HepG2 (cell line): ENCODE data around the gene INPP1. TPM values are rescaled to one million over a fixed set of nuclear protein-coding genes. Genes with fewer than 3 reads are reported as not detected.

Source experiments
- ATAC-seq: fragments of 200-7000 bp; cut with Tn5 transposase; 3 replicates; pipeline ENCODE4 v1.9.1; 2020; ENCODE audit warnings: mild to moderate bottlenecking, moderate library complexity
- BruUV-seq: library from RNA; stranded (reverse); fragments of 400-500 nt; replicated peaks from 2 replicates; lab custom pipeline; 2021; lab: Mats Ljungman, UMichigan
- CTCF ChIA-PET: fragments of 300-600 bp; formaldehyde crosslinking; extraction: SDS; loops from one replicate; lab custom pipeline; 2021; ENCODE audit warnings: low total read pairs, inconsistent platforms, low intra/inter-chr PET ratio; lab: Yijun Ruan, JAX
- POLR2A ChIA-PET: fragments of 350-600 bp; sonication (Branson Sonifier 250); formaldehyde crosslinking; loops from one replicate; lab custom pipeline; 2020; ENCODE audit warnings: antibody characterized with exemption, inconsistent platforms; lab: Yijun Ruan, JAX
- DNase-seq: peaks from one replicate; pipeline ENCODE4 v3.0.0-alpha.2; 2015; ENCODE audit warnings: low spot score
- FAIRE-seq: peaks from 3 replicates; lab custom pipeline; 2011; peaks lifted over from hg19 to GRCh38; lab: Jason Lieb, UNC
- H2AFZ ChIP-seq: one replicate; pipeline ENCODE4 v1.6.1; 2011; ENCODE audit warnings: low read length, inconsistent platforms
- H3K27ac ChIP-seq: fragments of 300-600 bp; 3 replicates; pipeline ENCODE4 v1.8.0; 2011; ENCODE audit warnings: mixed run types, mild to moderate bottlenecking, mixed read lengths, low read length, inconsistent platforms; ENCODE audit not compliant: insufficient read depth; ENCODE audit errors: extremely low read length
- H3K27me3 ChIP-seq, 2 experiments: fragments of 200-600 bp in 1 of 2; 2 replicates in 1 of 2; 3 replicates in 1 of 2; pipeline versions ENCODE4 v1.6.0 to v1.8.0; 2011; ENCODE audit warnings: low read length in 2 of 2, mild to moderate bottlenecking in 2 of 2, moderate library complexity in 2 of 2, inconsistent platforms in 1 of 2; ENCODE audit not compliant: insufficient read depth in 2 of 2, control insufficient read depth in 1 of 2
- H3K36me3 ChIP-seq, 2 experiments: fragments of 200-600 bp in 1 of 2; replicated peaks in 1 of 2; 2 replicates in 1 of 2; 3 replicates in 1 of 2; pipeline versions ENCODE4 v1.5.1 to v1.8.0; 2011; ENCODE audit warnings: low read length in 2 of 2, inconsistent platforms in 1 of 2; ENCODE audit not compliant: insufficient read depth in 2 of 2, control insufficient read depth in 1 of 2
- H3K4me1 ChIP-seq: 2 replicates; pipeline ENCODE4 v1.5.1; 2012; ENCODE audit warnings: low read length, inconsistent platforms; ENCODE audit not compliant: insufficient read depth
- H3K4me2 ChIP-seq: 2 replicates; pipeline ENCODE4 v1.6.0; 2011; ENCODE audit warnings: low read depth, low read length, inconsistent platforms
- H3K4me3 ChIP-seq, 3 experiments: fragments of 200-600 bp in 1 of 3; sonication (generic), shearing (Covaris generic) in 1 of 3; replicated peaks in 1 of 3; 2 replicates each; pipeline ENCODE4 v1.5.1; 2011 to 2016; ENCODE audit warnings: low read length in 3 of 3, inconsistent platforms in 2 of 3, low read depth in 2 of 3, mild to moderate bottlenecking in 2 of 3, control low read depth in 1 of 3, mixed read lengths in 1 of 3; ENCODE audit not compliant: insufficient read depth in 1 of 3
- H3K79me2 ChIP-seq: one replicate; pipeline ENCODE4 v1.6.1; 2011; ENCODE audit warnings: low read length, inconsistent platforms; ENCODE audit not compliant: insufficient read depth
- H3K9ac ChIP-seq: 2 replicates; pipeline ENCODE4 v1.6.0; 2011; ENCODE audit warnings: mild to moderate bottlenecking, low read depth, low read length, inconsistent platforms; ENCODE audit not compliant: insufficient read depth
- H3K9me3 ChIP-seq: 2 replicates; pipeline ENCODE4 v1.5.1; 2012; ENCODE audit warnings: mild to moderate bottlenecking, low read length
- H4K20me1 ChIP-seq: 2 replicates; pipeline ENCODE4 v1.6.0; 2011; ENCODE audit warnings: inconsistent platforms, mild to moderate bottlenecking, low read length, moderate library complexity; ENCODE audit not compliant: insufficient read depth
- FOSL2 ChIP-seq: sonication (generic); formaldehyde crosslinking; IDR thresholded peaks from 2 replicates; pipeline ENCODE4 v1.4.0; 2020; ENCODE audit warnings: missing genetic modification reagents
- GPBP1L1 ChIP-seq: sonication (generic); formaldehyde crosslinking; IDR thresholded peaks from 2 replicates; pipeline ENCODE4 v1.5.0; 2020; ENCODE audit warnings: mild to moderate bottlenecking, missing genetic modification reagents
- KLF6 ChIP-seq: IDR thresholded peaks from 2 replicates; pipeline ENCODE4 v1.8.0; 2016; ENCODE audit warnings: missing biosample characterization, missing genetic modification reagents
- SKI ChIP-seq: fragments of 450-650 bp; IDR thresholded peaks from one replicate; pipeline ENCODE4 v1.6.1; 2018; ENCODE audit warnings: mild to moderate bottlenecking; ENCODE audit not compliant: partially characterized antibody
- SMARCC2 ChIP-seq: fragments of 450-650 bp; IDR thresholded peaks from 2 replicates; pipeline ENCODE4 v1.6.1; 2017; ENCODE audit warnings: antibody characterized with exemption, mild to moderate bottlenecking
- SNRNP70 ChIP-seq: fragments of 200-400 bp; formaldehyde crosslinking; IDR thresholded peaks from 2 replicates; pipeline ENCODE4 v1.6.1; 2017; ENCODE audit warnings: mild to moderate bottlenecking, low read depth, low read length, moderate library complexity
- ZBTB8A ChIP-seq: sonication (generic); formaldehyde crosslinking; IDR thresholded peaks from 2 replicates; pipeline ENCODE4 v1.4.0; 2020; ENCODE audit warnings: mild to moderate bottlenecking, low read depth, missing genetic modification reagents, borderline replicate concordance
- ZNF12 ChIP-seq: sonication (generic); formaldehyde crosslinking; IDR thresholded peaks from 2 replicates; pipeline ENCODE4 v1.5.0; 2020; ENCODE audit warnings: missing genetic modification reagents
- ZNF160 ChIP-seq: sonication (generic); formaldehyde crosslinking; IDR thresholded peaks from 2 replicates; pipeline ENCODE4 v1.8.0; 2022; ENCODE audit warnings: mild to moderate bottlenecking, inconsistent platforms, missing genetic modification reagents
- WGBS: methylation state at CpG from one replicate; pipeline ENCODE4 v1.1.6; 2017; ENCODE audit warnings: low lambda C conversion rate; 5-methylcytosine and 5-hydroxymethylcytosine counted together
- in situ Hi-C: cut with HindIII; loops from 2 replicates; pipeline ENCODE4 v1.10.0; 2017; ENCODE audit warnings: low pct_unique_long_range_greater_than_20kb; ENCODE audit not compliant: extremely low pct_ligation_motif_present
- intact Hi-C: fragments of 100-400 bp; cut with micrococcal nuclease; formaldehyde crosslinking; loops from one replicate; pipeline ENCODE4 v1.10.0; 2022; ENCODE audit not compliant: unreplicated experiment
- polyA plus RNA-seq, 8 experiments: library from polyadenylated mRNA; depleted of rRNA in 3 of 8; stranded (reverse) in 7 of 8; unstranded in 1 of 8; fragments of >200 nt; fragmentation: Illumina TruSeq in 4 of 8; extraction: Trizol in 4 of 8; gene quantifications; 2 replicates each; pipeline versions ENCODE4 v1.2.1 to v1.2.3, GENCODE V29; 2011 to 2016; ENCODE audit warnings: low read depth in 4 of 8, missing spikeins in 1 of 8, mixed read lengths in 1 of 8; ENCODE audit not compliant: insufficient read depth in 1 of 8
- total RNA-seq, 5 experiments: library from RNA; depleted of rRNA; stranded (reverse); fragments of >200 nt; fragmentation: Illumina TruSeq; extraction: Trizol; gene quantifications; 2 replicates each; pipeline ENCODE4 v1.2.3, GENCODE V29; 2016; ENCODE audit warnings: low read depth in 1 of 5
- TF ChIP-seq, protein P1 (sequence below): sonication (generic); formaldehyde crosslinking; IDR thresholded peaks from 2 replicates; pipeline ENCODE4 v1.4.0; 2020; ENCODE audit warnings: missing genetic modification reagents
- TF ChIP-seq, protein P2 (sequence below): sonication (generic); formaldehyde crosslinking; conservative IDR thresholded peaks from 2 replicates; pipeline ENCODE4 v1.4.0; 2020; ENCODE audit warnings: missing genetic modification reagents
- TF ChIP-seq, protein P3 (sequence below): sonication (generic); formaldehyde crosslinking; conservative IDR thresholded peaks from 2 replicates; pipeline ENCODE4 v1.4.0; 2020; ENCODE audit warnings: missing genetic modification reagents

Gene INPP1
- total and polyA plus RNA-seq, 2 of the 13 experiments (the other 11 are each of a cell fraction or from before 2014, with no cell fraction given): 10.0 to 13.3 TPM

GRCh38 chr2:190405995-190406394 is 62.6 kb downstream of the INPP1 start:
- peaks cover 5 to 35% of the 10 kb centered on the region in 2 experiments for H3K27me3 ChIP-seq
- intact Hi-C loops: no loop called here
- CTCF ChIA-PET: no interaction called here
- DNase-seq: no peak
- H3K4me3 ChIP-seq: no peak overlapping the region
- H3K9me3 ChIP-seq: no peaks in the 10 kb centered on the region
- no peak overlapping the region for H3K4me2 ChIP-seq
- no peak for FAIRE-seq
- H3K36me3 ChIP-seq: no peaks in the 10 kb centered on the region
- no peaks in the 10 kb centered on the region for H3K79me2 ChIP-seq
- ATAC-seq: no peak
- no peak overlapping the region for H3K27ac ChIP-seq
- TF ChIP-seq ZNF12 (CRISPR knock-in tag): peak; percentile 96
- TF ChIP-seq, protein P1, sequence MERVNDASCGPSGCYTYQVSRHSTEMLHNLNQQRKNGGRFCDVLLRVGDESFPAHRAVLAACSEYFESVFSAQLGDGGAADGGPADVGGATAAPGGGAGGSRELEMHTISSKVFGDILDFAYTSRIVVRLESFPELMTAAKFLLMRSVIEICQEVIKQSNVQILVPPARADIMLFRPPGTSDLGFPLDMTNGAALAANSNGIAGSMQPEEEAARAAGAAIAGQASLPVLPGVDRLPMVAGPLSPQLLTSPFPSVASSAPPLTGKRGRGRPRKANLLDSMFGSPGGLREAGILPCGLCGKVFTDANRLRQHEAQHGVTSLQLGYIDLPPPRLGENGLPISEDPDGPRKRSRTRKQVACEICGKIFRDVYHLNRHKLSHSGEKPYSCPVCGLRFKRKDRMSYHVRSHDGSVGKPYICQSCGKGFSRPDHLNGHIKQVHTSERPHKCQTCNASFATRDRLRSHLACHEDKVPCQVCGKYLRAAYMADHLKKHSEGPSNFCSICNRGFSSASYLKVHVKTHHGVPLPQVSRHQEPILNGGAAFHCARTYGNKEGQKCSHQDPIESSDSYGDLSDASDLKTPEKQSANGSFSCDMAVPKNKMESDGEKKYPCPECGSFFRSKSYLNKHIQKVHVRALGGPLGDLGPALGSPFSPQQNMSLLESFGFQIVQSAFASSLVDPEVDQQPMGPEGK (CRISPR knock-in tag): no peak
- POLR2A ChIA-PET: no interaction called here
- no peaks in the 10 kb centered on the region for H4K20me1 ChIP-seq
- WGBS: 82% methylated on average over 3 of the region's 3 CpGs
- no TSS peak for BruUV-seq
- peaks cover 14% of the 10 kb centered on the region for H3K4me1 ChIP-seq
- H3K9ac ChIP-seq: no peak overlapping the region
- no peak overlapping the region for H2AFZ ChIP-seq
- in situ Hi-C loops: no loop called here

DNA sequence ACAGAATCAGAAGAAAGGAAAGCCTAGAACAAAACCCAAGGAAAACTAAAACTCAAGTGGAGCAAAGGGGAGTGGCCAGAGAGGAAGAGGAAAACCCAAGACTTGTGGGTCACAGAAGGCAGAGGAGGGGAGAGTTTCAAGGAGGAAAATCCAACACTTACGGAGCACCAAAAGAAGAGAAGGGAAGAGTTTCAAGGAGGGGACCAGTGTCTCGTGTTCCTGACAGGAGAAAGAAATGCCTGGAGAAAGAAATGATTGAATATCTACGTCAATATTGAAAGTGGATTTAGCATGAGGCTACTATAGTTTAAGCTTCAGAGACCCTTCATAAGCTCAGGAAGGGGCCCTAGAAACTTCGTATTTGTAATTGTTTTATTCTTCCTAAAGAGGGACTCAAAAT is 63.4 kb downstream of the INPP1 start:
- no peak for ATAC-seq
- POLR2A ChIA-PET: no interaction called here
- TF ChIP-seq SKI (no peak), ZBTB8A (CRISPR knock-in tag) (no peak), SMARCC2 (no peak), ZNF160 (no peak), FOSL2 (CRISPR knock-in tag) (no peak), SNRNP70 (no peak), KLF6 (CRISPR knock-in tag) (no peak), GPBP1L1 (CRISPR knock-in tag) (no peak)
- TF ChIP-seq, protein P2, sequence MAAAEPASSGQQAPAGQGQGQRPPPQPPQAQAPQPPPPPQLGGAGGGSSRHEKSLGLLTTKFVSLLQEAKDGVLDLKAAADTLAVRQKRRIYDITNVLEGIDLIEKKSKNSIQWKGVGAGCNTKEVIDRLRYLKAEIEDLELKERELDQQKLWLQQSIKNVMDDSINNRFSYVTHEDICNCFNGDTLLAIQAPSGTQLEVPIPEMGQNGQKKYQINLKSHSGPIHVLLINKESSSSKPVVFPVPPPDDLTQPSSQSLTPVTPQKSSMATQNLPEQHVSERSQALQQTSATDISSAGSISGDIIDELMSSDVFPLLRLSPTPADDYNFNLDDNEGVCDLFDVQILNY (CRISPR knock-in tag): no peak
- TF ChIP-seq, protein P3, sequence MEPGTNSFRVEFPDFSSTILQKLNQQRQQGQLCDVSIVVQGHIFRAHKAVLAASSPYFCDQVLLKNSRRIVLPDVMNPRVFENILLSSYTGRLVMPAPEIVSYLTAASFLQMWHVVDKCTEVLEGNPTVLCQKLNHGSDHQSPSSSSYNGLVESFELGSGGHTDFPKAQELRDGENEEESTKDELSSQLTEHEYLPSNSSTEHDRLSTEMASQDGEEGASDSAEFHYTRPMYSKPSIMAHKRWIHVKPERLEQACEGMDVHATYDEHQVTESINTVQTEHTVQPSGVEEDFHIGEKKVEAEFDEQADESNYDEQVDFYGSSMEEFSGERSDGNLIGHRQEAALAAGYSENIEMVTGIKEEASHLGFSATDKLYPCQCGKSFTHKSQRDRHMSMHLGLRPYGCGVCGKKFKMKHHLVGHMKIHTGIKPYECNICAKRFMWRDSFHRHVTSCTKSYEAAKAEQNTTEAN: no peak

More for the DNA sequence above, 63.4 kb downstream of the INPP1 start:
- in situ Hi-C loops: no loop called here
- no peaks in the 10 kb centered on the region for H3K9me3 ChIP-seq
- no peaks in the 10 kb centered on the region for H3K79me2 ChIP-seq
- H3K27me3 ChIP-seq: peaks cover 5 to 35% of the 10 kb centered on the region in 2 experiments
- no peak overlapping the region for H3K27ac ChIP-seq
- no peak overlapping the region for H2AFZ ChIP-seq
- no peak overlapping the region for H3K4me3 ChIP-seq
- no peak overlapping the region for H3K9ac ChIP-seq
- WGBS: 56% methylated on average over 4 of the region's 4 CpGs
- peaks cover 14% of the 10 kb centered on the region for H3K4me1 ChIP-seq
- FAIRE-seq: no peak
- no TSS peak for BruUV-seq
- no peaks in the 10 kb centered on the region for H3K36me3 ChIP-seq
- intact Hi-C loops: no loop called here
- no peak overlapping the region for H3K4me2 ChIP-seq
- no peaks in the 10 kb centered on the region for H4K20me1 ChIP-seq
- CTCF ChIA-PET: no interaction called here
- DNase-seq: no peak
